Hematopoietic multipotent progenitor cell treated with erythropoietin and hydrocortisone succinate and interleukin-3 and kit ligand, for 6 days (in vitro differentiated cells): ENCODE results near the gene DMRTC2.
A peak's percentile ranks its signal among the peaks of the same experiment; 100 is the strongest.
"Not testable (repeated sequence)": the region's sequence is repeated elsewhere in the genome, so short reads cannot be mapped to it uniquely, and the experiment has no call there.

Source experiments
- DNase-seq: peaks from one replicate; pipeline ENCODE4 v3.0.0-alpha.2; 2015

The DMRTC2 gene

GRCh38 chr19:41872775-41873647 lies 28.2 kb downstream of the DMRTC2 start:
- peak; percentile 85 for DNase-seq

GRCh38 chr19:41875973-41876372 lies 31.1 kb downstream of the DMRTC2 start:
- not testable (repeated sequence) for DNase-seq

- peak; percentile 71 for DNase-seq
These were observed 32.3 kb downstream of the DMRTC2 start, which contains the start of gene CD79A for GRCh38 chr19:41876847-41877832. TSS of gene CD79A (plus strand) at chr19:41877279. CDS start at chr19:41877305, 26 bp downstream.

- no peak for DNase-seq
These were observed 33.4 kb downstream of the DMRTC2 start for GRCh38 chr19:41877916-41878905.

GRCh38 chr19:41879080-41879479 lies 34.2 kb downstream of the DMRTC2 start:
- no peak for DNase-seq

GRCh38 chr19:41879670-41880328 lies 35.0 kb downstream of the DMRTC2 start:
- DNase-seq: no peak

- no peak for DNase-seq
These were observed 35.5 kb downstream of the DMRTC2 start for GRCh38 chr19:41880329-41880708.

GRCh38 chr19:41882568-41883462 lies 38.0 kb downstream of the DMRTC2 start, which contains the start of gene ARHGEF1:
TSS of gene ARHGEF1 (plus strand) at chr19:41883184. CDS start at chr19:41888083, 4,899 bp downstream.
- peak; percentile 53 for DNase-seq

- no peak for DNase-seq
These were observed 38.6 kb downstream of the DMRTC2 start for GRCh38 chr19:41883463-41883820.

- peak; percentile 98 for DNase-seq
These were observed 39.2 kb downstream of the DMRTC2 start for GRCh38 chr19:41883821-41884733.

- DNase-seq: peak; percentile 50
These were observed 42.2 kb downstream of the DMRTC2 start for GRCh38 chr19:41886761-41887710.

- no peak for DNase-seq
These were observed 43.0 kb downstream of the DMRTC2 start for GRCh38 chr19:41887711-41888382.

- DNase-seq: no peak
These were observed 44.1 kb downstream of the DMRTC2 start for GRCh38 chr19:41888926-41889325.

GRCh38 chr19:41889896-41890295 lies 45.1 kb downstream of the DMRTC2 start:
- DNase-seq: no peak

- no peak for DNase-seq
These were observed 46.1 kb downstream of the DMRTC2 start for GRCh38 chr19:41890936-41891335.

- no peak for DNase-seq
These were observed 47.5 kb downstream of the DMRTC2 start for GRCh38 chr19:41892173-41892902.

GRCh38 chr19:41893899-41894298 lies 49.1 kb downstream of the DMRTC2 start:
- peak; percentile 35 for DNase-seq
